Left lobe of liver (tissue), 2 donors: ENCODE measurements around the gene ZBTB4. TPM values are rescaled to one million over a fixed set of nuclear protein-coding genes. Genes with fewer than 3 reads are reported as not detected.
A peak's percentile ranks its signal among the peaks of the same experiment; 100 is the strongest.
"Not testable (repeated sequence)": the region's sequence is repeated elsewhere in the genome, so short reads cannot be mapped to it uniquely, and the experiment has no call there.

Source experiments
- ATAC-seq: fragments of 200-7000 bp; cut with Tn5 transposase; one replicate; pipeline ENCODE4 v1.9.1; 2020; ENCODE audit warnings: mild to moderate bottlenecking, moderate library complexity
- DNase-seq: peaks from one replicate; pipeline ENCODE4 v3.0.0-alpha.2; 2020; ENCODE audit warnings: low spot score
- total RNA-seq: library from RNA; stranded (reverse); gene quantifications from one replicate; pipeline ENCODE4 v1.2.1, GENCODE V29; 2021
- donor health status: DM: no; HTN: no; CAD: no; lungs with moderate emphysema.
- donor health status: DM: no; HTN: yes; CAD: no.

Gene ZBTB4
- total RNA-seq, 1 donor from 2014 or later: 7.9 TPM

DNA sequence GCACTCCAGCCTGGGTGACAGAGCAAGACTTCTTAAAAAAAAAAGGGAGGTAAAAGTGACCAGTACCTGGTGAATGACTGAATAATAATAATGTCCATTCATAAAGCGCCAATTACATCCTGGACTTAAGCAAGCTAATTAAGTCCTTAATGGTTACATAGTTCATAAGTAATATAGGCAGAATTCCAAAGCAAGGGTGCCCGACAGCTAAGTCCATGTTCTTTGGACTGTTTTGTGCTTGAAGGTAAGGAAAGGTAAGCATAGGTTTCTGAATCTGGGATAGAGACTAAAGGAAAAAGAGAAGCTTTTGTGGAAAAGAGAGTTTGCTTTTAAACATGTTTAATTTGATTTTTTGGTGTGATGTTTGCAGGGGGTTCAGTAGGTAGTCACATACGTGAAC, 14.5 kb upstream of the ZBTB4 start:
- ATAC-seq (no peak), DNase-seq (no peak)

DNA sequence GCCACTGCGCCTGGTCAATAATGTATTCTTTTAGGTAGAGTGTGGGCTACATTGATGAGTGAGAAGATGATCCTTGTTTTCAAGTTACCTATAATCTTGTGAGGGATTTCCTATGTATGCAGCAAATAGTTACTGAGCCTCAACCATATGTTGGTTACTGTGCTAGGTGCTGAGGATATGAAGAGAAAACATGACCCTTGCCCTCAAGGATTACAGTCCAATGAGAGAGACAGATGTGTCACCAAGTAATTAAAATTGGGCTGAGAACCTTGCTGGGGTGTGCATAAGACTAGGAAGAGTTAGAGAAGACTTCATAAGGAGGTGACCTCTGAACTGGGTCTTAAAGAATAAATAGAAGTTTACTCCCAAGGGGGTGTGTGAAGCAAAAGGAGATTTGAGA, 12.2 kb upstream of the ZBTB4 start:
- no peak for DNase-seq
- peak; percentile 41 for ATAC-seq

DNA sequence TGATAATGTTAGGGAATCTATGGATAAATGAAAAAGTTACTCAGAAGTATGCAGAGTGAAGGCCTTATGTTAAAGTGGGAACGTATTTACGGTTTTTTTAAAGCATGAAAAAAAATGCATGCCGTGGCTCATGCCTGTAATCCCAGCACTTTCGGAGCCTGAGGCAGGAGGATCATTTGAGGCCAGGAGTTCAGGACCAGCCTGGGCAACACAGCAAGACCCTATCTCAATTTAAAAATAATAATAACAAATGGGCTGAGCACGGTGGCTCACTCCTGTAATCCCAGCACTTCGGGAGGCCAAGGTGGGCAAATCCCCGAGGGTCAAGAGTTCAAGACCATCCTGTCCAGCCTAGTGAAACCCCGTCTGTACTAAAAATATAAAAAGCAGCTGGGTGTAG, 10.7 kb upstream of the ZBTB4 start:
- no peak for DNase-seq
- ATAC-seq: no peak

DNA sequence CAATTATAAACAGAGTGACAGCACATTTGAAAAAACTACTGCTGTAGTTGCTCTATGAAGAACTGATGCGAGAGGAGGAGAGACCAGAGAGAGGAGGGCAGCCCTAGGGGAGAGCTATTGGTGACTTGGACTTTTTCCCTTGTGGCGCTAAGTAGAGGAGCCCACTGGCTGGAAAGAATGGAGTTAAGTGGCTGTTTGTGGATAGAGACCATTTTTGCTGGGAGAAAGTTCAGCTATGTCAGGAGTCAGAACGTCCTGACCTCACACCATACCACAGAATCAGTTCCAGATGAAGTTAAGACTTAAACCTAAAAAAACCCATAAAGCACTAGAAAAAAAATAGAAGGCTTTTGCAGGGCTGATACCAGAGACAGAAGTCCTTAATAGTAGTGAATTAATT, 6.8 kb upstream of the ZBTB4 start:
- DNase-seq (no peak), ATAC-seq (no peak)

DNA sequence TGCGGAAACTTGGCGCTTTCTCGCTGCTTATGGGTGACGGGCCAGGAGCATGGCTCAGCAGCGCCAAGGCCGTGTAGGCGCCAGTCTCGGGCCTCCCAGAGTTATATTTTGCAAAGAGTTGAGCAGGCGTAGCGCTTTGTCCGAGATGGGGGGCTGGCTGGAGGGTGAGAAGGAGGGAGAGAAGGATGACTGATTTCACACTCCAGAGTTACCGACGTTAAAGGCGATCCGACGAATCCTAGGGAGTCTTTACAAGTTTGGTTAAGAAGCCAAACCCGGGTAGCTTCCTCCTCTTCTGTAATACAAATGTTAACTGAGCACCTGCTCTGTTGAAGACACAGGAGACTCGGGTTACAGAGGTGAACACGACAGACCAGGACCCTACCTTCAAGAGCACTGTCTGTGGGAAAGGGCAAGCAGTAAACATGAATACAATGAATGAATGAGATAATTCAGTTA, 5.5 kb upstream of the ZBTB4 start:
- no peak for DNase-seq
- ATAC-seq: no peak

DNA sequence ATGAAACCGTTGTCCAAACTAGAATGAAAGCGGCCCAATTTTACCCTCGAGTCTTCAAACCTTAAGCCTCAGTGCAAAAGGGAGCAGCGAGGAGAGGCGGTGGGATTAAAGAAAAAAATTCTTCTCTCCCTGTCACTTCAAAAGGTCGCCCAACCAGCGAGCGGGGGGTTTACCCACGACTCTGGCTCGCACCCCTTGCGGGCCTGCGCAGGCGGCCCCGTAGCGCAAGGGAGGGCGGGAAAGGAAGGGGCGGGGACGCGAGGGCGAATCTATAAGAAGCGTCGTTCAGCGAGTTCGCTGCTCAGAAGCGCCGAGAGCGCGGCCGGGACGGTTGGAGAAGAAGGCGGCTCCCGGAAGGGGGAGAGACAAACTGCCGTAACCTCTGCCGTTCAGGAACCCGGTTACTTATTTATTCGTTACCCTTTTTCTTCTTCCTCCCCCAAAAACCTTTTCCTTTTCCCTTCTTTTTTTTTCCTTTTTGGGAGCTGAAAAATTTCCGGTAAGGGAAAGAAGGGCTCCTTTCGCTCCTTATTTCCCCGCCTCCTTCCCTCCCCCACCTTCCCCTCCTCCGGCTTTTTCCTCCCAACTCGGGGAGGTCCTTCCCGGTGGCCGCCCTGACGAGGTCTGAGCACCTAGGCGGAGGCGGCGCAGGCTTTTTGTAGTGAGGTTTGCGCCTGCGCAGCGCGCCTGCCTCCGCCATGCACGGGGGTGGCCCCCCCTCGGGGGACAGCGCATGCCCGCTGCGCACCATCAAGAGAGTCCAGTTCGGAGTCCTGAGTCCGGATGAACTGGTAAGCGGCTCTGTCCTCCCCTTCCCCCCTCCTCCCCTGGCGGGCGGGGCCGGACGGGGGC, 4.9 kb upstream of the ZBTB4 start, which contains the start of gene POLR2A:
Gene POLR2A, plus strand, starts transcription at position 300 of the 852 bp plus-strand sequence.
- ATAC-seq (peak; percentile 81), DNase-seq (peak; percentile 99)

DNA sequence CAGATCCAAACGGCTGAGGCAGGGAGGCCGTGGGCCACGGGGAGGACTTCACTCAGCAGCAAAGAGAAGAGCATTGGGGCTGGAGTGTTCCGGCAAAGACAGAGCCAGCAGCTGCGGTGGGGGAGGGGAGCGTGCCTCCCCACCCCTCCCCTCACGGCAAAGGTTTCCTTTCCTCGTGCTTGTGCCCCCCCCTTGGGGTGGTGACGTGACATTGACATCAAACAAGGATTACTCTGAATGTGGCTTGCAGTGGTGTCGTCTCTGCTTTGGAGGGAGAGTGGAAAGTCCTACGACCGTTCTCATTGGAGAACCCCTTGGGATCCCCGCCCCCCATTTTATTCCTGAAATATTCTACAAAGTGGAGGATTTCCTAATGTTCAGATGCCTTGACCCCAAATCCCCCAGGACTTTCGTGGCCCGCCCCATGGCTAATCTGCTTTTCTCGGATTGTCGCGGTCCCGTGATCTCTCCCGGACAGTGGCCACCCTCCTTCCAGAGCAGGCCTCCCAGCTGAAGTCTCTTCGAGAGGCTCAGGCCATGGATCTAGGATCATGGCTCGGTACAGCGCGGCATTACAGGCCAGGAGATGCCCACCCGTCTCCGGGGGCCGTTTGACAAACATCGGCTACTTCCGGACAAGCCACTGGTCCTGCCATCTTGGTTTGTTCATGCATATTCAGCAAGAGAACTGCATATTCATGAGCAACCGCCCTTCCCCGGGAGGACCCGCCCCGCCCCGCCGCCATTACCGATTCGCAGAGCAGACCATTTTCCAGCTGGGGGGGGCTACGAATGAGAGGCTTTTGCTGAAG, 4.0 kb upstream of the ZBTB4 start:
- DNase-seq (peak; percentile 94), ATAC-seq (peak; percentile 72)

DNA sequence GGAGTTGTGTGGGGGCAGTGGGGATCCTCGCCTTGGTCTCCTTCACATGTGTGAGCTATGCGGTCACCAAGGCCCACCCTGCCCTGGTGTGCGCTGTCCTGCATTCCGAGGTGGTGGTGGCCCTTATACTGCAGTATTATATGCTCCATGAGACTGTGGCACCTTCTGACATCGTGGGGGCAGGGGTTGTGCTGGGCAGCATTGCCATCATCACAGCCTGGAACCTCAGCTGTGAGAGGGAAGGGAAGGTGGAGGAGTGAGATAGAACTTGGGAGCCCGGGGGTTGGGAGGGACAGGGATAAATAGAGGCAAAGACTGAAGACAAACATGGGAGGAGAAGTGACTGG, 3.3 kb upstream of the ZBTB4 start:
- DNase-seq, ATAC-seq: not testable (repeated sequence)

DNA sequence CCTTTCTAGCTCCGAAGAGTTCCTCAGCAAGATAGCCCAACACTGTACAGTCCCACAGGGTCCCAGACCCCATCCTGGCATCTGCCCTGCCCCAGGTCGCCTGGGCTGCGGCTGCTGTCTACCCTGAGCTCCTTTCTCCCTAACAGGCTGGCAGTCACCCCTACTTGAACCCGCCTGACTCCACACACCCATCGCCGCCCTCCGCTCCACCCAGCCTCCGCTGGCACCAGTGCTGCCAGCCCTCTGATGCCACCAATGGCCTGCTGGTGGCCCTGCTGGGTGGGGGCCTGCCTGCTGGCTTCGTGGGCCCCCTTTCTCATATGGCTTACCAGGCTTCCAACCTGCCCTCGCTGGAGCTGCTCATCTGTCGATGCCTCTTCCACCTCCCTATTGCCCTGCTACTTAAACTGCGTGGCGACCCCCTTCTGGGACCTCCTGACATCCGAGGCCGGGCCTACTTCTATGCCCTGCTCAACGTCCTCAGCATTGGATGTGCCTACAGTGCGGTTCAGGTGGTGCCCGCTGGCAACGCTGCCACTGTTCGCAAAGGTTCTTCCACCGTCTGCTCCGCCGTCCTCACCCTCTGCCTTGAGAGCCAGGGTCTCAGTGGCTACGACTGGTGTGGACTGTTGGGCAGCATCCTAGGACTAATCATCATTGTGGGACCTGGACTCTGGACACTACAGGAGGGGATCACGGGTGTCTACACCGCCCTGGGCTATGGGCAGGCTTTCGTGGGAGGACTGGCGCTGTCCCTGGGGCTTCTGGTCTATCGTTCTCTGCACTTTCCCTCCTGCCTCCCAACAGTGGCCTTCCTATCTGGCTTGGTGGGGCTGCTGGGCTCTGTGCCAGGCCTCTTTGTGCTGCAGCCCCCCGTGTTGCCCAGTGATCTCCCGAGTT, 2.7 kb upstream of the ZBTB4 start:
- ATAC-seq, DNase-seq: not testable (repeated sequence)

DNA sequence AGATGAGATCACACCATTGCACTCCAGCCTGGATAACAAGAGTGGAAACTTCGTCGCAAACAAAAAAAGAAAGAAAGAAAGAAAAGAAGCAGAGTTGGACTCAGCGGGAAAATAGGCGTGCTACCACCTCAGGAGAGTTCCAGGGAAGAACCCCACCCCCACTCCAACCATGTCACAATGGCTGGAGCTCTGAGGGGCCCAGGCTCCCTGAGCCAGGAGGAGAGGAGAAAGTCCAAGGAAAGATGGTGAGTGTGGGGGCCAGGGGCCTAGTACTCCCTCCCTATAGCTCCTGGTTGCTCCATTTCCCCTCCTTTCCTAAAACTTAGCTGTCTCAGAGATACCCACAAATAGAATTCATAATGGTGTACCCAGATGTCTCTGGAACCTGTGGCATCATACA, 1.8 kb upstream of the ZBTB4 start, which contains the start of gene SLC35G6:
Gene SLC35G6, plus strand, starts transcription at position 172 of the 400 bp plus-strand sequence. Its CDS starts 71 bp downstream, at position 243.
- not testable (repeated sequence) for DNase-seq, ATAC-seq

DNA sequence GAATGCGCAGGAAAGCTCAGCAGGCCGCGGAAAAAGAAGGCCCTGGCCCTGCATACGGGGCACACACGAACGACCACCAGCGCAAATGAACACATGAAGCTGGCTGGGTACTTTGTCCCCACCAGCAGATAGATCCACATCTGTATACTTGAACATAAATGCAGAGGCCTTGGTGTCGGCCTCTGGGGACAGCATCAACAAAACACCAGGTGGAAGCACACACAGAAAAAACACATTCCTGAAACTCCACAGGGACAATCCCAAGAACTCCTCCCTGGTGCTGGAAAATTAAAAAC, 606 bp upstream of the ZBTB4 start:
- ATAC-seq: no peak
- DNase-seq: no peak

DNA sequence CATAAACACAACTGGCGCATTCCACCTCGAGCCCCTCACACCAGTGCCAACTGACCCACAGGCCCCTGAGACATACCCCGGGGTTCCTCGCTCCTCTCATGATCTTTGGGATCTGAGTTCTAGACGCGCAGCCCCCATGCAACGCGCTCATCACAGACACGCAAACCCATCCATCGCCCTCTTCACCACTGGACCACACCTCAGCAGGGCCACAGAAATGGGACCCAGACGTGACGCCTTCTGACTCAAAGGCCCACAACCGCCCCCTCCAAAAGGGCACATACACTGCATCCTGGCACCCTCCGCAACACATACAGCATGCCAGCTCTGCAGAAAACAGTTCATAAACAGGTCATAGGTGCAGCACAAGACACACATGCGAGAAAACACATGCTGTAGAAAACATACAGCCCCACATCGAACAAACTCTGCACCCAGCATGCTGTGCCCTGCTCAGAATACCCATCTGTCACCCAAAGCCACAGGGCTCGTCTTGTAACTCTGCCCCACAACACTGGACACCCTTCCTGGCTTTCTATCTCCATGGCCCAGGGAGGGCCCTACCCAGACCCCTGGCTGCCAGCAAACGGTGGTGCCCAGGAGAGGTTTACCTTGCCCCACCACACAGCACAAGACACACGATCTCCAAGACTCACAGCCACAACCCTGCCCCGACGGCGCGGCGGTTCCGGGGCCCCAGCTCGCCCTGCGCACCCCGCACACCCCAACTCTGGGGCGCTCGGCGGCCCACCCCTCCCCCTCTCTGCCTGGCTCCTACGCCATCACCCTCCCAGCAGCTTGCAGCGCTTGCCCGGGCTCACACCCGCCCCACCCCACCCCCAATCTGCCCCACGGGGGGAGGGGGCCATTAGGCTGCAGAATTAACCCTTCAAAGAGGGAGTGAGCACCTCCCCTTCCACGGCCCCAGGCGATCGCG, 887 bp downstream of the ZBTB4 start:
- DNase-seq (no peak), ATAC-seq (peak; percentile 30)

DNA sequence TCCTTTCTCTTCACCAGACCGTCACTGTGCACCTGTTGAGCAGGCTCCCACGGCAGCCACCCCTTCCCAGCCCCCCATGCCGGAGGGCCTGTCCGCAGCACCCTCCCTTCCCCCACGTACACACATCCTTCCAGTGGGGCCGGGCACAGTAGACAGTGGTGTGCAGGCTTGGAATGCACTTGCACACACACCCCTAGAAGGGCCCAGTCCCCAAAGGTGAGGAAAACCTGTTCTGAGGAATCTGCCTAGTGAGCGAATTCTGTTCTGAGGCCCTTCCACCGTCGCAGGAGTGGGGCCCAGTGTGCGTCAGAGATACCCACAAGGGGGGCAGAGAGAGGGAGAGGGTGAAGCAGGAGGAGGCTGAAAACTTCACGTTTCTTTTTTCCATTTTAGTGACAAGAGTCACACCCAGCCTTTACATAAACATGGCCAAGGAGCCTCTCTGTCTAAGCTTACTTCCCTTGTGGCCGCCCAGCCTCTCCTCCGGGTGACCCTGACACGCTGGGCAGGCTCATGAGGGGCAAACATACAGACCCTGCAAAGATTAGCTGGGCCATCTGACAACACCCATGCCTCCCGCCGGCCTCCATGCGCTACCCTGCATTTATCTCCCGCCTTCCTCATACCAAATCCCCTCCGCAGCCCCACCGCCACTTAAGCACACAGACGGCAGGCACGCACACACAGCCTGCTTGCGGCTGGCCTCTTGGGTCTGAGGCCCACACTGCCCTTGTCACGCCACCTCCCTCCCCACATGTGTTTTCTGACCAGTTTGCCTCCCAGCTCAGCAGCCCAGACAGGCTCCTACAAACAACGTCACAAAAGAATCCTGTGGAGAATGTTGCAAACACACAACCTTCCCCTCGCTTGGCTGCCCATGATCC, 1.8 kb downstream of the ZBTB4 start:
- ATAC-seq (no peak), DNase-seq (no peak)

DNA sequence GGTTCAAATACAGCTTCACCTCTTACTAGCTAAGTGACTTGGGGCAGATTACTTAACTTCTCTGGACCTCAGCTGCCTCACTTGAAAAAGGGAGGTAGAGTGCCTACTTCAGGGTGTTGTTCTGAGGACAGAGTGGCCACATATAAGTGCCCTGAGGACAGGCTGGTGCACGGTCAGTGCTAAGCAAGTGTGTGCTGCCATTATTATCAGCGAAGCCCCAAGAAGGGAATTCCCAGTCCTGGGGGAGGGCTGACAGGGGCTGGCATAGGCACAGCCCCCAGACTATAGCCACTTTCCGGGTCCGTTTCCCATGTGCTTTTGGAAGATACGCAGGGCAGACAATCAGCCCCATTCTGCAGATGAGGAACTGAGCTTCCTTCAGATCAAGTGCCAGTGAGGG, 2.5 kb downstream of the ZBTB4 start:
- DNase-seq (no peak), ATAC-seq (no peak)

DNA sequence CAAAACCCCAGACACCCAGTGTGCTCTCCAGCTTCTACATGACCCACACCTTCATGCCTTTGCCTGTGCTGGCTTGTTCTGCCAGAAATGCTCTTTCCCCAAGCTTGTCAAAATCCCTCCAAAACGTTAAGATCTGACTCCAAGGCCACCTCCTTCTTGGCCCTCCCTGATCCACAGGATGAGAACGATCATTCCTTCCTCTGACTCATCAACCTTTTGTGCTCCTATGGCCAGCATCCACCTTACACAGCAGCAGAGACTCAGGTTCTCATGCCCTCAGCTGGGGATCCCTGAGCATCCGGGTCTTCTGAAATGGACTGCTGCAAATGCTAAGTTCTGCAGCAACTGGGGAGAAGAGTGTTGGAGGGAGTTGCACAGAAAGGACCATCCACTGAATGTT, 2.9 kb downstream of the ZBTB4 start:
- ATAC-seq (no peak), DNase-seq (no peak)

DNA sequence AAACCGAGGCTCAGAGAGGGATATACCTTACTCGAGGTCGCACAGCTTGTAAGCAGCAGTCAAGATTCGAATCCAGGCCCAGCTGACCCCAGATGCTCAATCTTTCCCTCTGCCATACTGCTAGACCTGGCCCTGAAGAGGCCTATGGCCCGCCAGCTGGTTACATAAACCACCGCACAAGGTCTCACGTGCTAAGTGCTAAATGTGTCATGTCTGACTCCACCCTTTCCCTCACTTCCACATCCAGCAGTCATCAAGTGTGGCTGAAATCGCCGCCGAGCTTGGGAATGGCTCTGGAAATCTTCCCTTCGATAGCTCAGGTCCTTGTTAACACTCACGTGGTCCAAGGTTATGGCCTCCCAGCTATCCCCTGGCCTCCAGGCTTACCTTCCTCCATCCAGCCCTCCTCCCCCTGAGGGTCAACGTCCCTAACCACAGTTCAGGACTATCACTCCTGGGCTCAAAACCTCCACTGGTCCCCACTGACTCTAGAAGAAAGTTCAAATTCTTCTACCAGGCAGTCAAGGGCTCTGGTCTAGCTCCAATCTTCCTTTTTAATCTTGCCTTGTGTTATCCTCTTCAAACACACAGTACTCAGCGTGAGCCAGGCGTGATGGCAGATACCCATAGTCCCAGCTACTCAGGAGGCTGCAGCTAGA, 3.5 kb downstream of the ZBTB4 start:
- ATAC-seq: no peak
- no peak for DNase-seq

DNA sequence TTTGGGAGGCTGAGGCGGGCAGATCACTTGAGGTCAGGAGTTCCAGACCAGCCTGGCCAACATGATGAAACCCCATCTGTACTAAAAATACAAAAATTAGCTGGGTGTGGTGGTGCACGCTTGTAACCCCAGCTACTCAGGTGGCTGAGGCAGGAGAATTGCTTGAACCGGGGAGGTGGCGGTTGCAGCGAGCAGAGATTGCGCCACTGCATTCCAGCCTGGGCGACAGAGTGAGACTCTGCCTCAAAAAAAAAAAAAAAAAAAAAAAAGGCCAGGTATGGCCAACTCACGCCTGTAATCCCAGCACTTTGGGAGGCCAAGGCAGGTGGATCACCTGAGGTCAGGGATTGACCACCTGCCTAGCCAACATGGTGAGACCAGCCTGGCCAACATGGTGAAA, 4.7 kb downstream of the ZBTB4 start:
- DNase-seq: peak; percentile 79
- peak; percentile 31 for ATAC-seq

DNA sequence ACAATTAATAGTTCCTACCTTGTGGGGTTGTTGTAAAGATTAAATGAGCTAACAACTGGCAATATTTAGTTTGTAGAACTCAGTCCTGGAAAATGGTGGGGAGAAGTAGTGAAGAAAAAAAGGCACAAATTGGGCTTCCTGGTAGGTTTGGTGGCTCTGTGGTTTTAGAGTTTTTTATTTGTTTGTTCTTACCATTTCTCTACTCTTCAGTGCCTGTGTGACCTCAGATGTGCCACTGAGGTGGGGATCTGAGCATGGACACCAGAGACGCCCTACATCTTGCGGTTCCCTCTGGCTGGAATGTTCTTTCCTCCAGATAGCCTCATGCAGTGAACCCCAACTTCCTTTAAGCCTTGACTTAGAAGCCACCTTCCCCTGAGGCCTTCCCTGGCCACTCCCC, 7.7 kb downstream of the ZBTB4 start:
- DNase-seq (no peak), ATAC-seq (no peak)
